Cardiac fibroblast (primary cell): ENCODE data around the gene ADAP2.
"Not testable (repeated sequence)": the region's sequence is repeated elsewhere in the genome, so short reads cannot be mapped to it uniquely, and the experiment has no call there.

Experiments used
- DNase-seq, 2 donors: peaks; one replicate each; pipeline versions ENCODE4 v3.0.0 to v3.0.0-alpha.2; 2010; ENCODE audit warnings: low read depth in 2 of 2
- H3K4me3 ChIP-seq, 2 donors: replicated peaks in 1 of 2; 1 replicate in 1 of 2; 2 replicates in 1 of 2; pipeline ENCODE4 v1.5.1; 2011; ENCODE audit warnings: low read depth in 2 of 2, low read length in 2 of 2, mild to moderate bottlenecking in 2 of 2, moderate library complexity in 1 of 2
- CTCF ChIP-seq: IDR thresholded peaks from one replicate; pipeline ENCODE4 v1.5.1; 2011; ENCODE audit warnings: low read depth, mild to moderate bottlenecking, low read length, inconsistent platforms

Gene ADAP2

GRCh38 chr17:30975042-30975820 is 53.5 kb downstream of the ADAP2 start:
- TF ChIP-seq CTCF = no peak
- no peak overlapping the region for H3K4me3 ChIP-seq
- no peak for DNase-seq

- not testable (repeated sequence) for DNase-seq
These were observed 58.2 kb downstream of the ADAP2 start for GRCh38 chr17:30979919-30980318.

GRCh38 chr17:30981531-30982519 is 60.1 kb downstream of the ADAP2 start:
- DNase-seq = no peak
- no peak for TF ChIP-seq CTCF
- H3K4me3 ChIP-seq = no peak overlapping the region

More at GRCh38 chr17:30979919-30980318, 58.2 kb downstream of the ADAP2 start:
- not testable (repeated sequence) for H3K4me3 ChIP-seq

- no peak for DNase-seq
- TF ChIP-seq CTCF = no peak
These were observed 61.1 kb downstream of the ADAP2 start for GRCh38 chr17:30982855-30983254.

GRCh38 chr17:30990458-30990857 is 68.7 kb downstream of the ADAP2 start:
- DNase-seq = no peak
- TF ChIP-seq CTCF = no peak
- no peak overlapping the region for H3K4me3 ChIP-seq

More at GRCh38 chr17:30982855-30983254, 61.1 kb downstream of the ADAP2 start:
- H3K4me3 ChIP-seq = no peak overlapping the region

- no peak for DNase-seq
These were observed 70.8 kb downstream of the ADAP2 start for GRCh38 chr17:30992551-30992950.

More at GRCh38 chr17:30992551-30992950, 70.8 kb downstream of the ADAP2 start:
- no peak overlapping the region for H3K4me3 ChIP-seq
- no peak for TF ChIP-seq CTCF
